Stimulated activated CD8-positive, alpha-beta memory T cell treated with anti-CD3 and anti-CD28 coated beads, Interleukin-4, amount 100 ng/mL, for 48 hours (primary cell): ENCODE results near the gene MAOB.
"Not testable (repeated sequence)": the region's sequence is repeated elsewhere in the genome, so short reads cannot be mapped to it uniquely, and the experiment has no call there.

Source experiments
- DNase-seq: peaks from one replicate; pipeline ENCODE4 v3.0.0-alpha.2; 2020

MAOB gene

DNA sequence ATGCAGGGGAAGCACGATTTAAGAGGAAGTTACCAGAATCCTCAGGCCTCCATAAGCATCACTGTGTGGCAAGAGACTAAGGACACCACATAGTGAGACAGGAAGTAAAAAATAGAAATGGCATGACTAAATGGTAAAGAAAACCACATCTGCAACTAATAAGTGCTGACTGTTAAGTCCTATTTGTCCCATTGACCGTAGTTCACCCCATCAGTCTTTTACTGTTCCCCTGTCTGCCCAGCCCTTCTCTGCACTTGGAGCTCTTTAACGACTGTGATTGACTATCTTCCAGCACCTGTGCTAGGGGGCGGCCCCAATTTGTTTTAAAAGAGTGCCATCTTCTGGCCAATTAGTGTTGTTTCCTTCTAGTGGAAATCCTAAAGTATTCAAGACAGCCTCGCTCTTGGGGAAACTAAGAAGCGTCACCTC lies 132.0 kb downstream of the MAOB start:
- peak; percentile 28 for DNase-seq

DNA sequence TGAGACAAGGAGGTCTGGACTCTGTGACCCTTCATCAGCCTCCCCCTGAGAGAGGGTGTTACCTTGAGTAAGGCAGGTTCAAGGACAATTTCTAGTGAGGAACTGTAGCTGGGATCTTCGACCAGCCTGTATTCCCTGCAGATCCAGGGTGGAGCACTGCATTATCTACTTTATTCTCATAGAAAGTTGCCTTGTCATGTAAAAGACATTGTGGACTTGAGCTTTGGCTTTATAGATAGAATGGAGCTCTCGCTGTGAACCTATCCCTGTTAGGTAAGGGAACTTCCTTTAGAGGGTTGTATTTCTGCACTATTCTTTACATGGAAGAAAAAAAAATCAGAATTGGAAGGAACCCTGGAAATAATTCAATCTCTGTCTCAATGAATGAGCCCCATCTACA lies 134.8 kb downstream of the MAOB start:
- no peak for DNase-seq

DNA sequence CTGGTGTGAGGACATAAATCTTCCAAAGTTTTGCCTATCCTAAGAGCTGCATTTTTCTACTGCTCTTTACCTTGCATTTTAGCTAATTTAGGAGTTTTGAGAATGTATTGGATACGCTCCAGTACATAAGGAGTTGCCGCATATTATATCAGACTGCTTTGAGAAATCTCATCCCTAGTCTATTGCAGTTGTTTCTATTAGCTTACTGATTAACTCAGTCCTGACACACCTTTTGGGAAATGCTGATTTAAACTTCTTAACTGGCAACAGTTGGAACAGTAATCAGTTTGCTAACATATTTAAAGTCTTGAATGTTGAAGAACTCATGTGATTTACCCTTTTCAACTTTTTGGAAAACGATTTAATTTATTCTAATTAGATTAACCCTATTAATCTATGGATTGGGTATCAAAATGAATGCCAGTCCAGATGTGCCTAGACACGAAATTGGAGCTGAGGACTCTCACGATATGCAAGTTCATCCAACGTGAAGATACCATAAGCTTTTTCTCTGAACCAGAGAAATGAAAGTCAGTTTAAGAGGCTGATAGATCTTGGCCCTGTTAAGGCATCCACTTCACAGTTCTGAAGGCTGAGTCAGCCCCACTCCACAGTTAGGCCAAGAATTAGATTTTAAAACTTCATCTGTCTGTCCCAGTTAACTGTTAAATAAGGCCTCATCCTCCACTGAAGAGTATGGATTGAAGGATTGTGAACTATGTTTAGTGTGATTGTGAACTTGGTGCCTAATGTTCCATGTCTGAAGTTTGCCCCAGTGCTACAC lies 136.1 kb downstream of the MAOB start:
- no peak for DNase-seq

DNA sequence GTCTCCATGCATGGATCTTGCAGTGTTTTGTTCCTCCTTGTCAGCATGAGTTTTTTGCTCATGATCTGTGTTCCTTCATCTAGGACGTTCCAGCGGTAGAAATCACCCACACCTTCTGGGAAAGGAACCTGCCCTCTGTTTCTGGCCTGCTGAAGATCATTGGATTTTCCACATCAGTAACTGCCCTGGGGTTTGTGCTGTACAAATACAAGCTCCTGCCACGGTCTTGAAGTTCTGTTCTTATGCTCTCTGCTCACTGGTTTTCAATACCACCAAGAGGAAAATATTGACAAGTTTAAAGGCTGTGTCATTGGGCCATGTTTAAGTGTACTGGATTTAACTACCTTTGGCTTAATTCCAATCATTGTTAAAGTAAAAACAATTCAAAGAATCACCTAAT lies 138.0 kb downstream of the MAOB start:
- no peak for DNase-seq

DNA sequence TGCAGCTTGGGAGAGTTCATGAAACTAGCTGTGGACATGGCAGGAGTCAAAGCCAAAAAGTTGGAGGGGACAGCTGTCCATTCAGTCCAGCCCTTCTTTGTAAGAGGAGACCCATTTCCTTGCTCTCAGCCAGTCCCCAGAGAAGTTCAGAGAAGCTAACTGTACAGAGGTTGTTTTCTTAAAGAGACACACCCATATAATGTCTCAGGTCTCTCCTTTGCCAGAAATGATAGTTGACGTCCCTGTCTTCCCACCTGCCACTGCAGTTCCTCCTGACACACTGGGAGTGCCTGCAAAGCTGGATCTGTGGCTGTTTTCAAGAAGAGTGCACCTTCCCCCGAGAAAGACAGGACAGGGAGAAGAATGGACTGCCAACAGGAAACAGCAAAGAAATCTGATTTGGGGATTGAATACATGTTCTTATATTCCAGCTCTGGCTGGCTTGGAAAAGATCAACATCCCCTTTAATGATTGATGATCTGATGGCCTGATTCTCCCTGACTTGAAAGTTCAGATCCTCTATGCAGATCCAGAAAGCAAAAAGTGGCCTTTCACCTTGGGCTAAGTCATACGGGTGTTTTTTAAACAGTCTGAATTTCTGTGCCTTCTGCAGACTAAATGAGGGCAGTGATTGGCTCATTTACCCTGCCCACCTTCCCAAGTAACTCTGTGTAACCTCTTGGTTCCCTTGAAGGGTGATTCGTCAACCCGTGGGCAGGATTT lies 139.0 kb downstream of the MAOB start:
- DNase-seq, result no peak

DNA sequence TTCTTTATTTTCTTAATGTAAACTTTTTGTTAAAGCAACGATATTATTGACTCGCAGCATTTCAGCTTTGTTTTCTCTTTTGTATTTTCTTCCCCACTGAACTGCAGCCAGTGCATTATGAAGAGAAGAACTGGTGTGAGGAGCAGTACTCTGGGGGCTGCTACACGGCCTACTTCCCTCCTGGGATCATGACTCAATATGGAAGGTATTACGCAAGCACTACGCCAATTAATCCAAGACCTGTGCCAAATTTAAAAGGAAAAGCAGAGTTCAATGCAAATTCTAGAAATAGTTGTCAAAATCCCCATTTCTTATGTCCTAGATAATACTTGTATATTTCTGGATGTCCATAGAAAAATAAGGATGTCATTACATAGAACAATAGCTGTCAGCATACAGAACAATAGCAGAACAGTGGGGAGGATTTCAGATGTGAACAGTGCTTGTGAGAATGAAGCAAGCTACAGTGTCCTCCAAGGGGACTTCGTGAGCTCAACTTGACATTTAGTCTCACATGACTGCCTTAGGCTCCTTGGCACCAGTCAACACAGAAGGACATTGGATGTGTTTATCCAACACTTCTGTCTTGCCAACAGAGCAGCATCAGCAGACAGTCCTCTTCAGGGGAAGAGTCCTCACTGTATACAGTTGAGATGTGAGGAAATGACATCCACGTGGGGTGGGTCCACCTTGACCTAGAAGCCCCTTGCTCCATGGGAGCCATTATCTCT lies 140.2 kb downstream of the MAOB start:
- no peak for DNase-seq

DNA sequence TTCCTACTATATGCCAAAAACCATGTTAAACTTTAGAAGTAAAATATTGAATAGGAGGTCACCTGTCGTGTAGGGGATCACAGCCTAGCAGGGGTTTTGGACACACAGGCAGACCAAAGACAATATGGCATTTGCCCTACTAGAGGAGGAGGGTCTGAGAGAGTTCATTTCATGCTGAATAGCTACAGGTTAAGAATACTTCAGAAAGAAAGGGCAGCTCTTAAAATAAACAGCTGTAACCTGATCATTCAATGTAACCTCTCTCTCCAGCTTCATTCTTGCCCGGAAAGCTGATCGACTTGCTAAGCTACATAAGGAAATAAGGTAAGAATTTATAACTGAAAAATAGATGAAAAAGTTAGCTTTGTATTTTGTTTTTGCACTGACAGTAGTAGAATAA lies 146.3 kb downstream of the MAOB start:
- no peak for DNase-seq

DNA sequence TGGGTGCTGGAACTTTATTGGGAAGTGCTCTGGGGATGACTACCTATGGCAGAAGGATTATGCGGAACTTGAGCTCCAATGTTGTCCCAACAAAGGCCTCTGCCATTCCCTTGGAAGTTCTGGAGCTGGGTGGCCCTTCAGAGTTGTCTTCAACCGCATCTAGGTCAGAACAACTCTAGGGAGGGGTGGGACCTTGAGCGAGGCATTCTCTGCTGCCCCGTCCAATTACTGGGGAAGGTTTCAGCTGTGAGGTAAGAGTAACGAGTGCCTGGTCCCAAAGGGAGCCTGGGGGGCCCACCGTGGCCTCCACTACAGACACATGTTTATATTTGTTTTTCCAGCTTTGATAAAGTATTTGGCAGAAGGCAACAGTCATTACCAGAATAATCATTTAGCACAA lies 146.7 kb downstream of the MAOB start:
- DNase-seq, result no peak

DNA sequence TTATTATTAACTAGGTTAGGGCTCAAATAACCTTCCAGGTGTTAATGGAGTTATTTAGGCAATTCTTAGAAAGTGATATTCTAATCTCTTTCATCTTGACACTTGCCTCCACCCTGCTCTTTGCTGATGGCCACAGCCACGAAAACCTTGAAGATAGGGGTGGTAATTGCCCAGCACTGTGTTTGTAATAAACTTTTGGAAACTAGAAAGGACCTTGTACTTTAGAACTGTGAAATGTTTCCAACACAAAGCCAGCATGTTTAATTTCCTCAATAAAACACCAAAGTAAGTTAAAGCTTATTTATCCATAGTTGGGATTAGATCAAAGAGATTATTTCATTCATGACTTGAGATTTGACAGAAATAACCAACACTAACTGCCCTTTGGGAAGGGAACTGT lies 147.8 kb downstream of the MAOB start:
- no peak for DNase-seq

DNA sequence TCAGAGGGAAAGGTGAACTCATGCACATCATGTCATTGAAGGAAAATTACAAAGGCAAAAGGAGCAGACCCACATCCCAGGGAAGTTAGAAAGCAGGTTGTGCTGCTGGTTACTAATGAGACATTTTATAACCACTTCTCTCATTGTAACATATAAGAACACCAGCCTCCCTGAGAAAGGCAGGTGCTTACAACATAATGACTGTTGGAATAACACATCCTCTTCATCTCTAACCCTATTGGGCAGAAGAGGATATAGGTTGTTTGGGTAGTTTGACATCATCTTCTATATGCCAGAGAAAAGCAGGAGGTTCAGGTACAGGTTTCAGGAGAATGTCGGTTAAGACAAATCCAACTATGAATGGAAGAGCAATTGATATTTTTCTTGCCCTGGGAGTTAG lies 148.6 kb downstream of the MAOB start:
- DNase-seq, result no peak

DNA sequence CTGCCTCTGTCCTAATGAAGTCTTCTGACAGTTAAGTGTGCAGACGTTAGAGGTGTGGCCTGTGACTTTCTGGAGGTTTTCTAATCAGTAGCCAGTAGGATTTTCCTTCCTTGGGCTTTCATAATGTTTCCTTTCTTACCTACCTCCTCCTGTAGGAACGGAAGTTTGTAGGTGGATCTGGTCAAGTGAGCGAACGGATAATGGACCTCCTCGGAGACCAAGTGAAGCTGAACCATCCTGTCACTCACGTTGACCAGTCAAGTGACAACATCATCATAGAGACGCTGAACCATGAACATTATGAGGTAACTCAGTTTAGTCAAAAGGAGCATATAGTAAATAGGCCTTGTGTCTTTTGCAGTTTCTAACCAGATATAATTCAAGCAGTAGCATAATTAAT lies 151.2 kb downstream of the MAOB start:
- no peak for DNase-seq

DNA sequence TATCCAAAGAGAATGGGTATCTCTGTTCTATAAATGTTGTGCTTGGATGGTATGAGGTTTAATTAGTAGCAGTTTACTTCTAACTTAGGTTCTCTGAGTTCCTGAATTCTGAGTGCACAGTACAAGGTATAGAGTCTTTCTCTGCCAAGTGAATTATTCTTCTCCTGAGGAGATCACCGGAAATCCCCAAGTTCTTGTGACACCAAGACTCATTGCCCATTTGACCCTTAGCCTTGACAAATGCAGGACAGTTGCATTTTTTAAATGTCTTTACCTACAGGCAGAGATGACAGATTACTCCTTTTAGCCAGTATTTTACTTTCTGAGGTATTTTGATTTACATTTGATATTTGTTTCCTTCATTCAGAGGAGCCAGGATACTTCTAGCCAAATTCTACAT lies 153.3 kb downstream of the MAOB start:
- DNase-seq, result no peak

DNA sequence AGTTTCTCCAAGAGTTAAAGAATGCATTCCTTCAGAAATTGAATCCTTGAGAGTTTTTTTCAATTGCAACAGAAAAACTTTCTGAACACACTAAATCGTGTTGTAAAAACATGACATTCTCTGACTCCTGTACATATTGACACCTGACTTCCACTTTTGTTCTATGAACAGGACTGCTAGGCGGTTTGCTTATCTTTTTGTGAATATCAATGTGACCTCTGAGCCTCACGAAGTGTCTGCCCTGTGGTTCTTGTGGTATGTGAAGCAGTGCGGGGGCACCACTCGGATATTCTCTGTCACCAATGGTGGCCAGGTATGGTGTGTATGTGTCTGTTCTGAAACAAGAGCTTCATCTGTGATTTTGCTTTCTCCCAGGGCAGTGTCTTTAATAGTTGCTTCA lies 154.2 kb downstream of the MAOB start:
- no peak for DNase-seq

DNA sequence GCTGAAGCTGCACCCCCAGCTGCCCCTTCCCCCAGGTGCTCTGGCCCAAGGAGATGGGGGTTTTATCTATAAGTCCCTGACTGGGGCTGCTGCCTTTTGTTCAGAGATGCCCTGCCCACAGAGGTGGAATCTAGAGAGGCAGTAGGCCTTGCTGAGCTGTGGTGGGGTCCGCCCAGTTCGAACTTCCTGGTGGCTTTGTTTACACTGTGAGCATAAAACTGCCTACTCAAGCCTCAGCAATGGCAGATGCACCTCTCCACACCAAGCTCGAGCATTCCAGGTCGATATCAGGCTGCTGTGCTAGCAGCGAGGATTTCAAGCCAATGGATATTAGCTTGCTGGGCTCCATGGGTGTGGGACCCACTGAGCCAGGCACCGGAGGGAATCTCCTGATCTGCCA lies 155.0 kb downstream of the MAOB start:
- not testable (repeated sequence) for DNase-seq

DNA sequence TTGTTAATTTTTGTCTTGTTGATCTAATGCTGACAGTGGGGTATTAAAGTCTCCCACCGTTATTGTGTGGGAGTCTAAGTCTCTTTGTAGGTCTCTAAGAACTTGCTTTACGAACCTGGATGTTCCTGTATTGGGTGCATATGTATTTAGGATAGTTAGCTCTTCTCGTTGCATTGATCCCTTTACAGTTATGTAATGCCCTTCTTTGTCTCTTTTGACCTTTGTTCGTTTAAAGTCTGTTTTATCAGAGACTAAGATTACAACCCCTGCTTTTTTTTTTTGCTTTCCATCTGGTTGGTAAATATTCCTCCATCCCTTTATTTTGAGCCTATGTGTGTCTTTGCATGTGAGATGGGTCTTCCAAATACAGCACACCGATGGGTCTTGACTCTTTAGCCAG lies 157.0 kb downstream of the MAOB start:
- not testable (repeated sequence) for DNase-seq

DNA sequence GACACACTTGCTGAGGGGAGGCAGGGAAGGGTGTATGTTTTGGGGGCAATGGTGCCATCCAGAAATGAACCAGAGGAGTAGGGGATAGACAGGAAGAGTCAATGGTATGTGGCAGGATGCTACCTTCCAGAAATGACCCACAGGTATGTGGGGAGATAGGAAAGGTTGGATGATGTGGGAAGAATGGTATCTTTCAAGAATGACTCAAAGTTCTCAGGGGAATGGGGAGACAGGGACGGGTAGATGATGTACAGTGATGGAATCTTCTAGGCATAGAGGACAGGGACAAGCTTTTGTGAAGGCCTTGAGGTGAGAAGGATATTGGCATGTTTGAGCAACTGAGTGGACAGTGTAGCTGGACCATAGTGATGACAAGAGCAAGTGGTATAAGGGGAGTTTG lies 161.3 kb downstream of the MAOB start:
- DNase-seq, result no peak

DNA sequence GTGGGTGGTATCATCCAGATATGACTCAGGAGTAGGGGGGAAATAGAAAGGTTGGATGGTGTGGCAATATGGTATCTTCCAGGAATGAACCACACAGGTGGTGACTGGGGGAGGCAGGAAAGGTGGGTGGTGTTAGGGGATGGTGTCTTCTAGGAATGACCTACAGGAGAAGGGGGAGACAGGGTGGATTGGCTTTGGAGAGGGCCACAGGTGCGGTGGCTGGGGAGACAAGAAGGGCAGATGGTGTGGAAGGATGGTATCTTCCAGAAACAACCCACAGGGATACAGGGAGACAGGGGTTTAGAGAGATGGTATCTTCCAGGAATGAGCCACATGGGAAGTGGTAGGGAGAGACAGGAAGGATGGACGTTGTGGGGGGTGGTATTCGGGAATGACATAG lies 162.2 kb downstream of the MAOB start:
- DNase-seq, result no peak

DNA sequence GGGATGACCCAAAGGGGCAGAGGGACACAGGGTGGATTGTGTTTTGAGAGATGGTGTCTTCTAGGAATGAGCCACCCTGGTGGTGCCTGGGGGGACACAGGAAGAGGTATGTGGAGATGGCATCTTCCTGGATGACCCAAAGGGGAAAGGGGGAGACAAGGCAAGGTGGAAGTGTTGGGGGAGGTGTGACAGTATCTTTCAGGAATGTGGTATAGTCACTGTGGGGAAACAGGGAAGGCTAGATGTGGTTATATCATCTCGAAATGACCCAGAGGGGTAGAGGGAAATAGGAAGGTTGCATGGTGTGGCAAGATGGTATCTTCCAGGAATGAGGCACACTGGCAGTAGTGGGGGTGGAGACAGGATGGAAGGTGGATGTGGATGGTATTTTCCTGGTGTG lies 163.3 kb downstream of the MAOB start:
- DNase-seq, result no peak

DNA sequence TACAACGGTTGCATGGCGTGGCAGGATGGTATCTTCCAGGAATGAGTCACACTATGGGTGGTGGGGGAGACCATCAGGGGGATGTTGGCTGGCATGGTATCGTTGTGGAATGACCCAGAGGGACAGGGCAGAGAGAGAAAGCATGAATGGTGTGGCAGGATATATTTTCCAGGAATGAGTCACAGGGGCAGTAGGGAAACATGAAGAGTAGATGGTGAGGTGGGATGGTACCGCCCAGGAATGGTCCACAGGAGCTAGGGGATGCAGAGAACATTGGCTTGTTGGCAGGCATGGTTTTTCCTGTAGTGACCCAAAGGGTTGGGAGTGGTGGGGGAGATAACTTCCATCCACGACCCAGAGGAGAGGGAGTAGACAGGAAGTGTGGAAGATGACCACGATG lies 163.7 kb downstream of the MAOB start:
- DNase-seq, result no peak

DNA sequence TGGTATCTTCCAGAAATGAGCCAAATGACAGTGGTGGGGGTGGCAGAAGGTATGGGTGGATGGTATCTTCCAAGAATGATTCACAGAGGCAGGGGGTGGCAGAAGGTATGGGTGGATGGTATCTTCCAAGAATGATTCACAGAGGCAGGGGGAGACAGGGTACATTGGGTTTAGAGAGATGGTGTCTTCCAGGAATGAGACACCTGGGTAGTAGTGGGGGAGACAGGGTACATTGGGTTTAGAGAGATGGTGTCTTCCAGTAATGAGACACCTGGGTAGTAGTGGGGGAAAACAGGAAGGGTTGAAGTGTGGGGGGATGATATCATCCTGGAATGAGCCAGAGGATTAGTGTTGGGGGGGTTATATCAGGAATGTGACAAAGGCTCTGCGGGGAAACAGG lies 164.2 kb downstream of the MAOB start:
- DNase-seq, result no peak

DNA sequence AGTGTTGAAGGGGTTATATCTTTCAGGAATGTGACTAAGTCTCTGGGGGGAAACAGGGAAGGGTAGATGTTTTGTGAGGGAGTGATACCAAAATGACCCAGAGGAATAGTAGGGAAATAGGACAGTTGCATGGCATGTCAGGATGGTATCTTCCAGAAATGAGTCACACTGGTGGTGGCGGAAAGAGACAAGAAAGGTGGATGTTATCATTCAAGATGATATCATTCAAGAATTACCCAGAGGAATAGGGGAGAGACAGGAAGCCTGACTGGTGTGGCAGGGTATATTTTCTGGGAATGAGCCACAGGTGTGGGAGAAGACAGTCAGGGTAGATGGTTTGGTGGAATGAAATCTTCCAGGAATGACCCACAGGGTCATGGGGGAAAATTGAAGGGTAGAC lies 165.1 kb downstream of the MAOB start:
- no peak for DNase-seq

DNA sequence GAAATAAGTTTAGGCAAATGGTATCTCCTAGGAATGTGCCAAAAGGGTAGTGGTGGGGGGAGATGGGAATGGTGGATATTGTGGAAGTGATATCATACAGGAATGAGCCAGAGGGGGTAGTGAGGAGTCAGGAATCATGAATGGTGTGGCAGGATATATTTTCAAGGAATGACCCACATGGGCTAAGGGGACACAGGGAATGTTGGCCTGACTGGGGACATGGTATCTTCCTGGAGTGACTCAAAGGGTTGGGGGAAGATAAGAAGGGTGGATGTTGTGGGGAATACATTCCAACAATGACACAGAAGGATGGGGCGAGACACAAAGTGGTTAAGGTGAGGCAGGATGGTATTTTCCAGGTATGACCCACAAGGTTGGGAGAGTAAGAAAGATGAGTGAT lies 165.6 kb downstream of the MAOB start:
- no peak for DNase-seq
